HEK293 (cell line): Measurements from ENCODE around the gene SIRPA.

Source experiments
- MYNN ChIP-seq: fragments of 450-650 bp; formaldehyde crosslinking; IDR thresholded peaks from 2 replicates; pipeline ENCODE4 v1.5.1; 2016; ENCODE audit warnings: missing biosample characterization, missing genetic modification characterization, borderline replicate concordance
- SP2 ChIP-seq: fragments of 450-650 bp; formaldehyde crosslinking; IDR thresholded peaks from 2 replicates; pipeline ENCODE4 v1.5.1; 2016; ENCODE audit warnings: missing biosample characterization, missing genetic modification characterization
- ZNF248 ChIP-seq: fragments of 450-650 bp; formaldehyde crosslinking; IDR thresholded peaks from 2 replicates; pipeline ENCODE4 v1.5.1; 2017; ENCODE audit warnings: missing biosample characterization, missing genetic modification characterization
- ZNF398 ChIP-seq: fragments of 450-650 bp; formaldehyde crosslinking; IDR thresholded peaks from 2 replicates; pipeline ENCODE4 v1.5.1; 2017; ENCODE audit warnings: missing biosample characterization, missing genetic modification characterization
- ZNF692 ChIP-seq: fragments of 450-650 bp; formaldehyde crosslinking; IDR thresholded peaks from 2 replicates; pipeline ENCODE4 v1.5.1; 2016; ENCODE audit warnings: missing biosample characterization, missing genetic modification characterization
- TF ChIP-seq, protein P1 (sequence below): fragments of 450-650 bp; formaldehyde crosslinking; IDR thresholded peaks from 2 replicates; pipeline ENCODE4 v1.5.1; 2016; ENCODE audit warnings: missing biosample characterization, missing genetic modification characterization

GRCh38 chr20:1983301-1983700, 88.1 kb downstream of the SIRPA start:
- TF ChIP-seq, protein P1, sequence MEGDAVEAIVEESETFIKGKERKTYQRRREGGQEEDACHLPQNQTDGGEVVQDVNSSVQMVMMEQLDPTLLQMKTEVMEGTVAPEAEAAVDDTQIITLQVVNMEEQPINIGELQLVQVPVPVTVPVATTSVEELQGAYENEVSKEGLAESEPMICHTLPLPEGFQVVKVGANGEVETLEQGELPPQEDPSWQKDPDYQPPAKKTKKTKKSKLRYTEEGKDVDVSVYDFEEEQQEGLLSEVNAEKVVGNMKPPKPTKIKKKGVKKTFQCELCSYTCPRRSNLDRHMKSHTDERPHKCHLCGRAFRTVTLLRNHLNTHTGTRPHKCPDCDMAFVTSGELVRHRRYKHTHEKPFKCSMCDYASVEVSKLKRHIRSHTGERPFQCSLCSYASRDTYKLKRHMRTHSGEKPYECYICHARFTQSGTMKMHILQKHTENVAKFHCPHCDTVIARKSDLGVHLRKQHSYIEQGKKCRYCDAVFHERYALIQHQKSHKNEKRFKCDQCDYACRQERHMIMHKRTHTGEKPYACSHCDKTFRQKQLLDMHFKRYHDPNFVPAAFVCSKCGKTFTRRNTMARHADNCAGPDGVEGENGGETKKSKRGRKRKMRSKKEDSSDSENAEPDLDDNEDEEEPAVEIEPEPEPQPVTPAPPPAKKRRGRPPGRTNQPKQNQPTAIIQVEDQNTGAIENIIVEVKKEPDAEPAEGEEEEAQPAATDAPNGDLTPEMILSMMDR (tag by site-specific recombination) = no peak
- no peak for TF ChIP-seq ZNF248 (tag by site-specific recombination)
- no peak for TF ChIP-seq ZNF692 (tag by site-specific recombination)
- no peak for TF ChIP-seq ZNF398 (tag by site-specific recombination)
- TF ChIP-seq SP2 (tag by site-specific recombination) = no peak
- no peak for TF ChIP-seq MYNN
